ENCODE measurements around the gene DTX4. TPM values are rescaled to one million over a fixed set of nuclear protein-coding genes. Genes with fewer than 3 reads are reported as not detected.
"Not testable (repeated sequence)": the region's sequence is repeated elsewhere in the genome, so short reads cannot be mapped to it uniquely, and the experiment has no call there.

Gene DTX4
- total RNA-seq (1.6 TPM), polyA plus RNA-seq (2.0 TPM)
- long read RNA-seq, donor 1, result 0 reads
- long read RNA-seq, donor 2, result 0 reads
- long read RNA-seq, donor 3, result 0 reads
- long read RNA-seq, donor 4, result 0 reads
- long read RNA-seq, donor 5, full-length matches to known transcripts, result 2 of 2 reads
- long read RNA-seq, donor 5, partial matches to known transcripts, result 0 of 2 reads
- long read RNA-seq, donor 5, other reads (novel, unspliced or antisense), result 0 of 2 reads
- long read RNA-seq, donor 6, result 0 reads
- long read RNA-seq, donor 7, result 0 reads
- long read RNA-seq, donor 8, result 0 reads
- long read RNA-seq, donor 9, result 0 reads
- long read RNA-seq, donor 10, result 0 reads

GRCh38 chr11:59171508-59172322, at the start of gene DTX4:
TSS of gene DTX4 (plus strand) at chr11:59172132. CDS start at chr11:59172596, 464 bp downstream.
- under 1% methylated on average over 64 of the region's 64 CpGs for WGBS
- H3K27ac ChIP-seq (ENCODE audit: low read depth in 1 of 2, low read length in 1 of 2), result no peak within 1 kb of the TSS

DNA sequence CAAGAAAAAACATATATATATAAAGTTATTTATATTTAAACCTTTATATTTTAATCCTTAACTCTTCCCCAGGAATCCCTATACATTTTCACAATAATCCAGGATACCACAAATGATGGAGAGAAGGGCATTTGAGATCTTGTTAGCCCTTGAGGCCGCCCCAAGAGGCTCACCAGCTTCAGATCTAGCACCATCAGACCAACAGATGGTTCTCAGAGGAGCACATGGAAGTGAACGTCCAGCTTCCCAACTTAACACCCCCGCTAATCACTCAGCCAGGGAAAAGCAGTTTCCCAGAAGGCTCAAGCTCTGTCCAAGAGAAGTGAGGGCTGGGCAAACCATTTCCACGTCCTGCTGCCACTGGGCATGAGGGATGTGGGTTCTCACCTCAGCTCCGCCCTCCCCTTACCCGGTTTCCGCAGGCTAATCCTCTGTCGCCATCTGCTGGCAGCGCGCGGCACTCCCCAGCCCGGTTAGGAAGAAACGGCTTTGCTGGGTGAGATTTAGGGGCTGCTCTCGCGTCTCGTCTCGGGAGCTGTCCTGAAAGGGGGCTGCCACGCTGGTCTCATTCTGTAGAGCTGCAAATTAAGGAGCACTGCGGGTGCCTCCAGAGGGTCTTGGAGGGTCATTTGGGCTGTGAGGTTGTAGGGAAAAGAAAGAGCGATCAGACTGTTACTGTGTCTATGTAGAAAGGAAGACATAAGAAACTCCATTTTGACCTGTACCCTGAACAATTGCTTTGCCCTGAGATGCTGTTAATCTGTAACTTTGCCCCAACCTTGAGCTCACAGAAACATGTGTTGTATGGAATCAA, 36.1 kb upstream of the DTX4 start:
- no peaks in the 10 kb centered on the region for H3K27me3 ChIP-seq (ENCODE audit: control insufficient read depth in 2 of 2, insufficient read depth in 1 of 2, low read length in 1 of 2)
- no peak overlapping the region for H3K4me3 ChIP-seq (ENCODE audit: low read length in 2 of 2)
- H3K36me3 ChIP-seq (ENCODE audit: control insufficient read depth in 2 of 2, insufficient read depth in 2 of 2, low read length in 1 of 2), result peaks cover 13 to 21% of the 10 kb centered on the region in 2 donors
- H3K4me1 ChIP-seq (ENCODE audit: control insufficient read depth in 2 of 2, insufficient read depth in 2 of 2, low read length in 2 of 2), result peaks cover 0 to 6% of the 10 kb centered on the region in 2 donors
- peak; percentile 63 to 91 (median 79) for DNase-seq (ENCODE audit: low read depth in 6 of 9, low spot score in 9 of 9)
- 13% methylated on average over 20 of the region's 20 CpGs for WGBS
- H3K27ac ChIP-seq (ENCODE audit: low read depth in 1 of 2, low read length in 1 of 2), result no peak overlapping the region
- H3K9me3 ChIP-seq (ENCODE audit: control insufficient read depth in 2 of 2, insufficient read depth in 1 of 2, low read length in 1 of 2), result peaks cover 6 to 13% of the 10 kb centered on the region in 2 donors

More at GRCh38 chr11:59171508-59172322, at the start of gene DTX4:
- peak within 1 kb of the TSS; percentile 51 to 72 for H3K4me3 ChIP-seq (ENCODE audit: low read length in 2 of 2)
- peaks cover 0 to 5% of the 10 kb centered on the region in 2 donors for H3K9me3 ChIP-seq (ENCODE audit: control insufficient read depth in 2 of 2, insufficient read depth in 1 of 2, low read length in 1 of 2)
- no peaks in the 10 kb centered on the region for H3K36me3 ChIP-seq (ENCODE audit: control insufficient read depth in 2 of 2, insufficient read depth in 2 of 2, low read length in 1 of 2)
- DNase-seq (ENCODE audit: low read depth in 6 of 9, low spot score in 9 of 9), result peak; percentile 71 to 92 (median 83)
- peaks cover 9 to 16% of the 10 kb centered on the region in 2 donors for H3K4me1 ChIP-seq (ENCODE audit: control insufficient read depth in 2 of 2, insufficient read depth in 2 of 2, low read length in 2 of 2)
- peaks cover 25 to 44% of the 10 kb centered on the region in 2 donors for H3K27me3 ChIP-seq (ENCODE audit: control insufficient read depth in 2 of 2, insufficient read depth in 1 of 2, low read length in 1 of 2)

GRCh38 chr11:59136551-59136950, 35.4 kb upstream of the DTX4 start:
- not testable (repeated sequence) for DNase-seq (ENCODE audit: low read depth in 6 of 9, low spot score in 9 of 9); H3K27me3 ChIP-seq (ENCODE audit: control insufficient read depth in 2 of 2, insufficient read depth in 1 of 2, low read length in 1 of 2); H3K27ac ChIP-seq (ENCODE audit: low read depth in 1 of 2, low read length in 1 of 2); H3K4me3 ChIP-seq (ENCODE audit: low read length in 2 of 2); H3K4me1 ChIP-seq (ENCODE audit: control insufficient read depth in 2 of 2, insufficient read depth in 2 of 2, low read length in 2 of 2); H3K9me3 ChIP-seq (ENCODE audit: control insufficient read depth in 2 of 2, insufficient read depth in 1 of 2, low read length in 1 of 2)
- peaks cover 13 to 20% of the 10 kb centered on the region in 2 donors for H3K36me3 ChIP-seq (ENCODE audit: control insufficient read depth in 2 of 2, insufficient read depth in 2 of 2, low read length in 1 of 2)
- WGBS, result 94% methylated on average over 6 of the region's 6 CpGs

GRCh38 chr11:59137190-59137589, 34.7 kb upstream of the DTX4 start:
- Histone ChIP-seq H3K27ac (ENCODE audit: low read depth in 1 of 2, low read length in 1 of 2) (no peak overlapping the region), H3K9me3 (ENCODE audit: control insufficient read depth in 2 of 2, insufficient read depth in 1 of 2, low read length in 1 of 2) (peaks cover 0 to 4% of the 10 kb centered on the region in 2 donors), H3K4me3 (ENCODE audit: low read length in 2 of 2) (no peak overlapping the region), H3K4me1 (ENCODE audit: control insufficient read depth in 2 of 2, insufficient read depth in 2 of 2, low read length in 2 of 2) (peaks cover 0 to 6% of the 10 kb centered on the region in 2 donors), H3K36me3 (ENCODE audit: control insufficient read depth in 2 of 2, insufficient read depth in 2 of 2, low read length in 1 of 2) (peaks cover 13 to 15% of the 10 kb centered on the region in 2 donors), H3K27me3 (ENCODE audit: control insufficient read depth in 2 of 2, insufficient read depth in 1 of 2, low read length in 1 of 2) (no peaks in the 10 kb centered on the region)
- DNase-seq (ENCODE audit: low read depth in 6 of 9, low spot score in 9 of 9), result no peak
- 97% methylated on average over 17 of the region's 17 CpGs for WGBS

DNA sequence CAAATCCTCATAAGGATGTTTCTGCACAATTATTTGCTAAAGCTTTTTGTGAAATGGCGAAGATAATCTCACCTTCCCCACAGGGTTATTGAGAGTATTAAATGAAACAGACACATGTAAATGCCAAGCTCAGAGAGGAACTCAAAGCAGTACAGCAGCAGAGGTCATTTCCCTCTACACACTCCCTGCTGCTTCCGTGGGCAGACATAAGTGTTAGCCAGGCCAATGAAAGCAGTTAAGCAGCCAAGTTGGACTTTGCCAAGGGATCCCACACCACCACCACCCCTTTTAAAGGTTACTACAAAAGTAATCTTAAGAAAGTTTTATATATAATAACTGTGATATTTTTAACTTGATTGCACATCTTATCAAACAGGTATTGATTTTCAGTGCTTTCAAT, 33.3 kb upstream of the DTX4 start:
- Histone ChIP-seq H3K4me3 (ENCODE audit: low read length in 2 of 2) (no peak overlapping the region), H3K27me3 (ENCODE audit: control insufficient read depth in 2 of 2, insufficient read depth in 1 of 2, low read length in 1 of 2) (no peaks in the 10 kb centered on the region), H3K27ac (ENCODE audit: low read depth in 1 of 2, low read length in 1 of 2) (no peak overlapping the region), H3K9me3 (ENCODE audit: control insufficient read depth in 2 of 2, insufficient read depth in 1 of 2, low read length in 1 of 2) (no peaks in the 10 kb centered on the region), H3K4me1 (ENCODE audit: control insufficient read depth in 2 of 2, insufficient read depth in 2 of 2, low read length in 2 of 2) (peaks cover 3 to 12% of the 10 kb centered on the region in 2 donors), H3K36me3 (ENCODE audit: control insufficient read depth in 2 of 2, insufficient read depth in 2 of 2, low read length in 1 of 2) (peaks cover 7 to 8% of the 10 kb centered on the region in 2 donors)
- 94% methylated on average over 2 of the region's 2 CpGs for WGBS
- no peak for DNase-seq (ENCODE audit: low read depth in 6 of 9, low spot score in 9 of 9)

DNA sequence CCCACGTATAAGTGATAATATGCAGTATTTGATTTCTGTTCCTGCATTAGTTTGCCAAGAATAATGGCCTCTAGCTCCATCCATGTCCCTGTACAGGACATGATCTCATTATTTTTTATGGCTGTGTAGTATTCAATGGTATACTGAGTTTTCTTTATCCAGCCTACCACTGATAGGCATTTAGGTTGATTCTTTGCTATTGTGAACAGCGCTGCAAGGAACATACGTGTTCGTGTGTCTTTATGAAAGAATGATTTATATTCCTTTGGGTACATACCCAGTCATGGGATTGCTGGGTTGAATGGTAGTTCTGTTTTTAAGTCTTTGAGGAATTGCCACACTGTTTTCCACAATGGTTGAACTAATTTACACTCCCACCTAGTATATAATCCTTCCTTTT, 30.7 kb upstream of the DTX4 start:
- Histone ChIP-seq H3K36me3 (ENCODE audit: control insufficient read depth in 2 of 2, insufficient read depth in 2 of 2, low read length in 1 of 2) (peaks cover 3 to 4% of the 10 kb centered on the region in 2 donors), H3K27me3 (ENCODE audit: control insufficient read depth in 2 of 2, insufficient read depth in 1 of 2, low read length in 1 of 2) (no peaks in the 10 kb centered on the region), H3K4me1 (ENCODE audit: control insufficient read depth in 2 of 2, insufficient read depth in 2 of 2, low read length in 2 of 2) (peaks cover 12 to 26% of the 10 kb centered on the region in 2 donors), H3K27ac (ENCODE audit: low read depth in 1 of 2, low read length in 1 of 2) (no peak overlapping the region), H3K9me3 (ENCODE audit: control insufficient read depth in 2 of 2, insufficient read depth in 1 of 2, low read length in 1 of 2) (no peaks in the 10 kb centered on the region), H3K4me3 (ENCODE audit: low read length in 2 of 2) (no peak overlapping the region)
- WGBS, result 100% methylated on average over 4 of the region's 4 CpGs
- DNase-seq (ENCODE audit: low read depth in 6 of 9, low spot score in 9 of 9), result no peak

- Histone ChIP-seq H3K36me3 (ENCODE audit: control insufficient read depth in 2 of 2, insufficient read depth in 2 of 2, low read length in 1 of 2) (peaks cover 4% of the 10 kb centered on the region in 2 donors), H3K4me3 (ENCODE audit: low read length in 2 of 2) (peak overlapping the region; percentile 76 to 86), H3K9me3 (ENCODE audit: control insufficient read depth in 2 of 2, insufficient read depth in 1 of 2, low read length in 1 of 2) (no peaks in the 10 kb centered on the region), H3K4me1 (ENCODE audit: control insufficient read depth in 2 of 2, insufficient read depth in 2 of 2, low read length in 2 of 2) (peaks cover 12 to 28% of the 10 kb centered on the region in 2 donors), H3K27ac (ENCODE audit: low read depth in 1 of 2, low read length in 1 of 2) (peak overlapping the region; percentile 96 to 99), H3K27me3 (ENCODE audit: control insufficient read depth in 2 of 2, insufficient read depth in 1 of 2, low read length in 1 of 2) (no peaks in the 10 kb centered on the region)
- WGBS, result 5% methylated on average over 3 of the region's 3 CpGs
- DNase-seq (ENCODE audit: low read depth in 6 of 9, low spot score in 9 of 9), result no peak
Observed at GRCh38 chr11:59141673-59142460, 30.1 kb upstream of the DTX4 start.

Data from thymus (tissue), 14 donors.